Fibroblast of skin of abdomen (primary cell): ENCODE results near the gene VPS35L.
"Not testable (repeated sequence)": the region's sequence is repeated elsewhere in the genome, so short reads cannot be mapped to it uniquely, and the experiment has no call there.

Source experiments
- DNase-seq: peaks from one replicate; pipeline ENCODE4 v3.0.0-alpha.2; 2013

VPS35L gene

GRCh38 chr16:19655242-19655777, 99.8 kb downstream of the VPS35L start:
- DNase-seq, result no peak

DNA sequence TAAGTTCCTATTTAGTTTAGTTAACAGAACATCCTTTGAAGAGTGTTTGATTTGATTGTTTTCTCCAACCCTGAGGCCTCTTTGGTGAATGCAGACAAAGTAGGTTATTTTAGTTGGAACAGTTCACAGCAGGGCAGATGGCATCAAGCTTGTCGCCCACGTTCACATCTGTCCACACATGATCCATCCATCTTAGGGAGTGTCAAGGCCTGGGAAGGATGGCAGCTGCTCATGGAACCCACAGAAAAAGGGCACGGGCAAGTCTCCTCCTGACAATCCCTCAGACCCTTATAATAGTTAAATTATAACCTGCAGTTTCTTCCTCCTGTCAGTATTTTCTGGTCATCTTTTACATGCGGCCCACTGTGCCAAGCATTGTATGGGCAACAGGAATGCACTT, 102.3 kb downstream of the VPS35L start:
- no peak for DNase-seq

GRCh38 chr16:19659554-19659953, 104.1 kb downstream of the VPS35L start:
- DNase-seq, result no peak

GRCh38 chr16:19660432-19660831, 104.9 kb downstream of the VPS35L start:
- DNase-seq, result no peak

DNA sequence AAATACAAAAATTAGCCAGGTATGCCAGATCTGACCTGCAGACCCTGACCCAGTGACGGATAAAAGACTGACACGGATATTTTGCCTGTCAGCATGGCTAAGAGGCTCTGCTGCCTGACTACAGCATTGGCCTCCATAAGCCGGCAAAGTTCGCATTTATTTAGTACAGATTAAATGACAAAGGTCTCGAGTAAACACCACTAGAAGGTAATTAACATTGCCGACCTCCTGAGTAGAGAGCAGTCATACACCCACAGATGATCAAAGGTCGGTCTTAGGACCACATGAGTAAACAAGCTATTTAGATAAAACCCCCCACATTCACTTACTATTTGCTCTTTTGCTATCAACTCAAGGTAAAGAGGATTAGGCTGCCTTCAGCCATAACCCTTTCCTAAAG, 106.8 kb downstream of the VPS35L start:
- no peak for DNase-seq

DNA sequence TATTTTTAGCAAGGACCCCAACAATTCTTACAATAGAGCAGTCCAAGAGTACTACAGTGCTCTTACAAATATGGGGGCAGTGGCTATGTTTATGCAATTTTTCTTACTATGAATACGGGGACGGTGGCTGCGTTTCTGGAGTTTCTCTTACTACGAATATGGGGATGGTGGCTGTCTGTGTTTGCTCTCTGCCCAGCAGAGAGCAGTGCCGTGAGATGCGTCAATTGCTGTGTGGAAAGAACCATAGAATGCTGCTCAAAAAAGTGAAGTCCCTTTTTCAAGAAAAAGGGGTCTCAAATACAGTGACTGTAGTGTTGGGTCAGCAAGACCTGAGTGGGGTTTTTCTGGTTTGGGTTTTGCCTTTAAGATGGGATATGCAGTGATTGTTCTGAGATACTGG, 108.7 kb downstream of the VPS35L start:
- no peak for DNase-seq

- not testable (repeated sequence) for DNase-seq
These were observed 109.8 kb downstream of the VPS35L start for GRCh38 chr16:19665313-19665712.

GRCh38 chr16:19666477-19666876, 111.0 kb downstream of the VPS35L start:
- no peak for DNase-seq

DNA sequence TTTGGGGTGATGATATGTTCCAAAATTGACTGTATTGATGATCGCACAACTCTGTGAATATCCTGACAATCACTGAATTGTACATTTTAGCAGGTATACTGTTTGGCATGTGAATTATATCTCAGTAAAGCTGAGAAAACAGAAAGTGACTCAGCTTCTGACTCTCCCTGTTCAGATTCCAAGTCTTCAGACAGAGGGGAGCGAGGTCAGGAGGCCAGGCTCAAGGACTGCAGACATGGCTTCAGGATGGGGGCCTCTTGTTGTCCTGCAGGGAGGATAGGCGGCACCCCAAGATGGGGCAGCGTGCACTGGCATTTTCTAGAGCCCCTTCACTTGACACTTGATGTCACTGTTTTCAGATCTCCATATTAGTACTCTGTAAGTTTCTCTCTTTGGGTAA, 116.9 kb downstream of the VPS35L start:
- no peak for DNase-seq

- DNase-seq, result no peak
These were observed 119.0 kb downstream of the VPS35L start for GRCh38 chr16:19674485-19674884.

- no peak for DNase-seq
These were observed 121.9 kb downstream of the VPS35L start for GRCh38 chr16:19677402-19677801.

- no peak for DNase-seq
These were observed 123.3 kb downstream of the VPS35L start for GRCh38 chr16:19678804-19679203.

GRCh38 chr16:19679281-19679680, 123.8 kb downstream of the VPS35L start:
- not testable (repeated sequence) for DNase-seq

DNA sequence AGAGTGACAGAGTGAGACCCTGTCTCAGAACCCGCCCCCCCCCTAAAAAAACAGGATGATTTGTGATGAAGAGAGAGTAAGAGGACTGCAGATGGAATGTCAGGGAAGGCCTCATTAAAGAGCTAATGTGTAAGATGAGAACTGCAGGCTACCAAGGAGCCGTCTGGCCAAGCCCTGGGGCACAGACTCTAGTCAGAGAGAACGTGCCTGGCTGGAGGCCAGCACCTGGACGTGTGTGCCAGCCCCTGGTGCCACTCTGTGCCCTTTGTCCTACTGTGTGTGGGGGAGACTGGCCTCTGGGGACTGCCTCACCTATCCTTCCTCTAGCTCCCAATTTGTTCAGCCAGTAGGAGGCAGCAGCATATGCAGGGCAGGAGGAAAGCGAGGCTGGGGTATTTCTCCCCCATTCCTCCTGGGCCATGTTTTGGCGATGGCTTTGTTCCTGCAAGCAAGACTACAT, 125.4 kb downstream of the VPS35L start:
- no peak for DNase-seq

- no peak for DNase-seq
These were observed 126.1 kb downstream of the VPS35L start for GRCh38 chr16:19681637-19682036.

DNA sequence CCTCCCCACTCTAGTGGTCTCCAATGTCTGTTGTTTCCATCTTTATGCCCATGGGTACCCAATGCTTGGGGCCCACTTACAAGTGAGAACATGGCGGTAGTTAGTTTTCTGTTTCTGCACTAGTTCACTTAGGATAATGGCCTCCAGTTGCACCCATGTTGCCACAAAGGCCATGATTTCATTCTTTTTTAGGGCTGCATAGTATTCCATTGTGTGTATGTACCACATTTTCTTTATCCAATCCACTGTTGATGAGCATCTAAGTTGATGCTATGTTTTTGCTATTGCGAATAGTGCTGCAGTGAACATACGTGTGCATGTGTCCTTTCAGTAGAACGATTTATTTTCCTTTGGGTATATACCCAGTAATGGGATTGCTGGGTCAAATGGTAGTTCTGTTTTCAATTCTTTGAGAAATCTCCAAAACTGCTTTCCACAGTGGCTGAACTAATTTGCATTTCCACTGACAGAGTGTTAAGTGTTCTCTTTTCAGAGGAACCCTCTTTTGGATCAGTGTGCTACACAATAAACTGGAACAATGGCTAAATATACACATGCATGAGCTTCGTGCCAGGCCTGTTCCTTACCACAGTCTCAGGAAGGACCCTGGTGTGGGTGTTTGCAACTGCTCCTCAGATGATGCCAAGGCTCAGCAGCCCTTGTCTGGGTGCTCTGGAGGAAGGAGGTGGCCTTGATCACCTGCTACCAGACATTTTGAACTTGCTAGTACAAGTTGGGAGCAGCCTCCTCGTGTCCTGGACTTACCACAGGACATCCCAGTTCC, 128.1 kb downstream of the VPS35L start:
- DNase-seq, result no peak

- no peak for DNase-seq
These were observed 129.7 kb downstream of the VPS35L start for GRCh38 chr16:19685176-19685575.

DNA sequence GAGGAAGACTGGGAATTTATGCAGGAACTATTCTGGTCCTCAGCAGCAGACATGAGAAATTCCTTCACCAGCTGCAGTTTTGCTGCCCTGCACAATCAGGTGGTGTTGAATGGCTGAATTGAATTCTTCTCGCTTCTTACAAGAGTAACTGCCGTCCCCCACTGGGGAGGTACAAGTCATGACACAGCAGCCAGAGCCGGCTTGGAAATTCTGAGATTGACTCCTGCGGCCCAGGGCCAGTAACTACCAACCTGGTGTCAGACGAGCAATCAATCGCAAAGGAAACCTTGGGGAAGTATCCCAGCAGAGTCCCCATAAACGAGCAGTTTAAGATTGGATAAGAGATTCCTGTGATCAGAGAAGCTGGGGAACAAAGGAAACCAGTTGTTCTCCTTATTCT, 131.8 kb downstream of the VPS35L start:
- DNase-seq, result no peak

- DNase-seq, result no peak
These were observed 133.0 kb downstream of the VPS35L start for GRCh38 chr16:19688396-19689024.

DNA sequence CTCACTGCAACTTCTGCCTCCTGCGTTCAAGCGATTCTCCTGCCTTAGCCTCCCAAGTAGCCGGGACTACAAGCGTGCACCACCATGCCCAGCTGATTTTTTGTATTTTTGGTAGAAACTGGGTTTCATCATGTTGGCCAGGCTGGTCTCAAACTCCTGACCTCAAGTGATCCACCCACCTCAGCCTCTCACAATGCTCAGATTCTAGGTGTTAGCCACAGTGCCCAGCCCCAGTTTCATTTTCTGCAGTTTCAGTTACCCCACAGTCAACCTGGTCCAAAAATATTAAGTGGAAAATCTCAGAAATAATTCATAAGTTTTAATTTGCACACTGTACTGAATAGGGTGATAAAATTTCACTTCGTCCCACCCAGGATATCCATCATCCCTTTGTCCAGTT, 133.8 kb downstream of the VPS35L start:
- no peak for DNase-seq

- no peak for DNase-seq
These were observed 134.7 kb downstream of the VPS35L start for GRCh38 chr16:19690196-19690595.

DNA sequence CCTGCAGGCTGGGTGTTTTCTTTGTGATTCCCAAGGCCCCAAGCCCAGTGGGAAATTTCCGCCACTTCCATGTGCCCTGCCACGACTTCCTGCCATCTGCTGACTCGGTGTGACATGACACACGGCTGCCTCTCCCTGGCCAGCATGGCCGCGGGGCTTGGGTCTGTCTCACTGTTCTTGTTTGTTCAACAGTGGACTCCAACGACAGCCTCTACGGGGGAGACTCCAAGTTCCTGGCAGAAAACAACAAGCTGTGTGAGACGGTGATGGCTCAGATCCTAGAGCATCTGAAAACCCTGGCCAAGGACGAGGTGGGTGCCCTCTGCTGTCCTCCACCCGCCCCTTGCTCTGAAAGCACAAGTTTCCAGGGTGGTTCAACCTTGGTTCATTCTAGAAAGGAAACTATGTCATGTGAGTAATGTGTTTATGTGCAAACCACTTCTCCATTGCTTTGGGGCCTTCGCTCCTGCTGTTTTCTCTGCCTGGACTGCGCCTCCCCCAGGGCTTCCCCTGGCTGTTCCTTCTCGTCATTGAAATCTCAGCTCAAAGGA, 135.7 kb downstream of the VPS35L start:
- DNase-seq, result no peak

DNA sequence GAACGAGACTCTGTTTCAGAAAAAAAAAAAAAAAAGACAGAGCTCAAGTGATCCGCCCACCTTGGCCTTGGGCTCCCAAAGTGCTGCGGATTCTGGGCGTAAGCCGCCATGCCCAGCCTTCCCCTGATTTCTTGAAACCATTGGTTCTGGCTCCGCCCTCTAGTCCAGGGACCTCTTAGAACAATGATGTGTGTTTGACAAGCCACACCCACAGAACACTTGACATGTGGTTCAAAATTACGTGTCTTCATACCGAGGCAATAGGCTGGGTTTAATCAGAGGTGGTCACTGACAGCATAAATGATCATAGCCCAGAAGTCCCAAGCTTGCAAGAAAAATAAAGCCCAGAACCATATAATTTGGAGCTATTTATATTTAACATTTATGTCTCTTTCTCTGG, 139.5 kb downstream of the VPS35L start:
- no peak for DNase-seq

DNA sequence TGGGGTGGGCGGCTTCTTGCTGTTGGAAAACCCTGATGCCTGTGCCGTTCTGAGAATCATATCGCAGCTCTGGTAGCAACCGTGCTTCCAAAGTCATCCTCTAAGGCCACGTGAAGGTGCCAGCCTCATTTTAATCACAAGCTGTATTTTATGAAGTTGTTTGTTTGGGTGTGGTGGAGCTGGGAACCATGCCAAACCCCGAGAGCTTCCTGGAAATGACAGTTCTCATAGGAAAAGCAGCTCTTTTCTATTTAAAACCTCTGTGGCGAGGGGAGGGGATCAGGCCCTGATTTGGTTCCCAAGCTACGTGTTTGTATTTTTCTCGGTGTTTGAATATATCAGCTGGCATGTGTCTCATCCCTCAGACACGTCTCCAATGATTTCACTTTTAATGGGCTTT, 140.8 kb downstream of the VPS35L start:
- peak; percentile 75 for DNase-seq
